Transverse colon (tissue), 4 donors: ENCODE measurements around the gene PDE9A.

ENCODE experiments used
- CTCF ChIP-seq, 5 experiments: fragments of 200-600 bp in 3 of 5; fragments of 450-650 bp in 2 of 5; sonication (generic) in 3 of 5; IDR thresholded peaks; 1 replicate in 2 of 5; 2 replicates in 3 of 5; pipeline ENCODE4 v1.5.1; 2016 to 2017; ENCODE audit warnings: antibody characterized with exemption in 5 of 5, inconsistent platforms in 3 of 5, mild to moderate bottlenecking in 2 of 5, moderate library complexity in 1 of 5
- EP300 ChIP-seq: sonication (generic); formaldehyde crosslinking; IDR thresholded peaks from one replicate; pipeline ENCODE4 v1.6.1; 2017; ENCODE audit warnings: antibody characterized with exemption, low read depth
- POLR2A ChIP-seq: fragments of 450-650 bp; IDR thresholded peaks from one replicate; pipeline ENCODE4 v1.6.1; 2016; ENCODE audit warnings: antibody characterized with exemption, mild to moderate bottlenecking, moderate library complexity
- POLR2AphosphoS5 ChIP-seq, 3 donors: sonication (generic); formaldehyde crosslinking; IDR thresholded peaks; one replicate each; pipeline ENCODE4 v1.6.1; 2016; ENCODE audit warnings: antibody characterized with exemption in 3 of 3

GRCh38 chr21:42747276-42747701 lies 93.9 kb downstream of the PDE9A start:
- no peak for TF ChIP-seq CTCF (IDR thresholded peaks at IDR 0.05)
- no peak for TF ChIP-seq POLR2A
- no peak for TF ChIP-seq POLR2AphosphoS5 (IDR thresholded peaks at IDR 0.05)
- no peak for TF ChIP-seq EP300
